ENCODE data around the gene FUZ. TPM values are rescaled to one million over a fixed set of nuclear protein-coding genes. Genes with fewer than 3 reads are reported as not detected.

Gene FUZ
- polyA plus RNA-seq, 1 donor from 2014 or later = 35.4 TPM

- Histone ChIP-seq H3K4me2 (ENCODE audit: low read length) (no peak overlapping the region), H3F3A (ENCODE audit: insufficient read depth, low read length, poor library complexity, severe bottlenecking) (no peaks in the 10 kb centered on the region), H3K4me3 (ENCODE audit: low read length) (no peak overlapping the region), H3K27me3 (ENCODE audit: insufficient read depth, low read depth, low read length) (no peaks in the 10 kb centered on the region), H3K9me3 (ENCODE audit: low read length) (no peaks in the 10 kb centered on the region), H2AFZ (ENCODE audit: low read depth, low read length) (no peak overlapping the region), H3K9ac (ENCODE audit: low read length) (no peak overlapping the region), H3K79me2 (replicated peaks; ENCODE audit: insufficient read depth, low read length) (peaks cover 24% of the 10 kb centered on the region), H3K27ac (ENCODE audit: low read length) (no peak overlapping the region), H3K9me2 (ENCODE audit: insufficient read depth, low read length) (no peaks in the 10 kb centered on the region), H4K20me1 (ENCODE audit: insufficient read depth) (peaks cover 18% of the 10 kb centered on the region), H3K36me3 (ENCODE audit: insufficient read depth, low read length) (peaks cover 4% of the 10 kb centered on the region)
- no peak for TF ChIP-seq RAD21 (conservative IDR thresholded peaks at IDR 0.05)
- TF ChIP-seq MXI1 (conservative IDR thresholded peaks at IDR 0.05; ENCODE audit: poor library complexity, severe bottlenecking) = no peak
- TF ChIP-seq POLR2AphosphoS5 (IDR thresholded peaks at IDR 0.05) = no peak
- TF ChIP-seq SMC3 (conservative IDR thresholded peaks at IDR 0.05; ENCODE audit: poor library complexity) = no peak
- TF ChIP-seq TAF1 (IDR thresholded peaks at IDR 0.05; ENCODE audit: low read depth) = no peak
- TF ChIP-seq EZH2 (IDR thresholded peaks at IDR 0.05; ENCODE audit: borderline replicate concordance, insufficient read depth, low read length, poor library complexity, severe bottlenecking) = no peak
- TF ChIP-seq, protein P1, sequence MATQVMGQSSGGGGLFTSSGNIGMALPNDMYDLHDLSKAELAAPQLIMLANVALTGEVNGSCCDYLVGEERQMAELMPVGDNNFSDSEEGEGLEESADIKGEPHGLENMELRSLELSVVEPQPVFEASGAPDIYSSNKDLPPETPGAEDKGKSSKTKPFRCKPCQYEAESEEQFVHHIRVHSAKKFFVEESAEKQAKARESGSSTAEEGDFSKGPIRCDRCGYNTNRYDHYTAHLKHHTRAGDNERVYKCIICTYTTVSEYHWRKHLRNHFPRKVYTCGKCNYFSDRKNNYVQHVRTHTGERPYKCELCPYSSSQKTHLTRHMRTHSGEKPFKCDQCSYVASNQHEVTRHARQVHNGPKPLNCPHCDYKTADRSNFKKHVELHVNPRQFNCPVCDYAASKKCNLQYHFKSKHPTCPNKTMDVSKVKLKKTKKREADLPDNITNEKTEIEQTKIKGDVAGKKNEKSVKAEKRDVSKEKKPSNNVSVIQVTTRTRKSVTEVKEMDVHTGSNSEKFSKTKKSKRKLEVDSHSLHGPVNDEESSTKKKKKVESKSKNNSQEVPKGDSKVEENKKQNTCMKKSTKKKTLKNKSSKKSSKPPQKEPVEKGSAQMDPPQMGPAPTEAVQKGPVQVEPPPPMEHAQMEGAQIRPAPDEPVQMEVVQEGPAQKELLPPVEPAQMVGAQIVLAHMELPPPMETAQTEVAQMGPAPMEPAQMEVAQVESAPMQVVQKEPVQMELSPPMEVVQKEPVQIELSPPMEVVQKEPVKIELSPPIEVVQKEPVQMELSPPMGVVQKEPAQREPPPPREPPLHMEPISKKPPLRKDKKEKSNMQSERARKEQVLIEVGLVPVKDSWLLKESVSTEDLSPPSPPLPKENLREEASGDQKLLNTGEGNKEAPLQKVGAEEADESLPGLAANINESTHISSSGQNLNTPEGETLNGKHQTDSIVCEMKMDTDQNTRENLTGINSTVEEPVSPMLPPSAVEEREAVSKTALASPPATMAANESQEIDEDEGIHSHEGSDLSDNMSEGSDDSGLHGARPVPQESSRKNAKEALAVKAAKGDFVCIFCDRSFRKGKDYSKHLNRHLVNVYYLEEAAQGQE (IDR thresholded peaks at IDR 0.05; ENCODE audit: borderline replicate concordance) = no peak
- TF ChIP-seq EP300 (conservative IDR thresholded peaks at IDR 0.05; ENCODE audit: poor library complexity, severe bottlenecking) = no peak
- TF ChIP-seq, protein P2, sequence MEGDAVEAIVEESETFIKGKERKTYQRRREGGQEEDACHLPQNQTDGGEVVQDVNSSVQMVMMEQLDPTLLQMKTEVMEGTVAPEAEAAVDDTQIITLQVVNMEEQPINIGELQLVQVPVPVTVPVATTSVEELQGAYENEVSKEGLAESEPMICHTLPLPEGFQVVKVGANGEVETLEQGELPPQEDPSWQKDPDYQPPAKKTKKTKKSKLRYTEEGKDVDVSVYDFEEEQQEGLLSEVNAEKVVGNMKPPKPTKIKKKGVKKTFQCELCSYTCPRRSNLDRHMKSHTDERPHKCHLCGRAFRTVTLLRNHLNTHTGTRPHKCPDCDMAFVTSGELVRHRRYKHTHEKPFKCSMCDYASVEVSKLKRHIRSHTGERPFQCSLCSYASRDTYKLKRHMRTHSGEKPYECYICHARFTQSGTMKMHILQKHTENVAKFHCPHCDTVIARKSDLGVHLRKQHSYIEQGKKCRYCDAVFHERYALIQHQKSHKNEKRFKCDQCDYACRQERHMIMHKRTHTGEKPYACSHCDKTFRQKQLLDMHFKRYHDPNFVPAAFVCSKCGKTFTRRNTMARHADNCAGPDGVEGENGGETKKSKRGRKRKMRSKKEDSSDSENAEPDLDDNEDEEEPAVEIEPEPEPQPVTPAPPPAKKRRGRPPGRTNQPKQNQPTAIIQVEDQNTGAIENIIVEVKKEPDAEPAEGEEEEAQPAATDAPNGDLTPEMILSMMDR (IDR thresholded peaks at IDR 0.05; ENCODE audit: poor library complexity, severe bottlenecking) = no peak
These were observed 35.8 kb upstream of the FUZ start for GRCh38 chr19:49848938-49849337.

- no peak overlapping the region for H2AFZ ChIP-seq (ENCODE audit: low read depth, low read length)
- no peak overlapping the region for H3K27ac ChIP-seq (ENCODE audit: low read length)
- TF ChIP-seq, protein P2 (IDR thresholded peaks at IDR 0.05; ENCODE audit: poor library complexity, severe bottlenecking) = no peak
- no peak for TF ChIP-seq POLR2AphosphoS5 (IDR thresholded peaks at IDR 0.05)
- TF ChIP-seq RAD21 (conservative IDR thresholded peaks at IDR 0.05) = no peak
- TF ChIP-seq, protein P1 (IDR thresholded peaks at IDR 0.05; ENCODE audit: borderline replicate concordance) = no peak
- no peak for TF ChIP-seq TAF1 (IDR thresholded peaks at IDR 0.05; ENCODE audit: low read depth)
- TF ChIP-seq MXI1 (conservative IDR thresholded peaks at IDR 0.05; ENCODE audit: poor library complexity, severe bottlenecking) = no peak
- no peak for TF ChIP-seq SMC3 (conservative IDR thresholded peaks at IDR 0.05; ENCODE audit: poor library complexity)
- TF ChIP-seq EZH2 (IDR thresholded peaks at IDR 0.05; ENCODE audit: borderline replicate concordance, insufficient read depth, low read length, poor library complexity, severe bottlenecking) = no peak
- no peak for TF ChIP-seq EP300 (conservative IDR thresholded peaks at IDR 0.05; ENCODE audit: poor library complexity, severe bottlenecking)
- H3F3A ChIP-seq (ENCODE audit: insufficient read depth, low read length, poor library complexity, severe bottlenecking) = no peaks in the 10 kb centered on the region
- H4K20me1 ChIP-seq (ENCODE audit: insufficient read depth) = peaks cover 10% of the 10 kb centered on the region
- peaks cover 14% of the 10 kb centered on the region for H3K79me2 ChIP-seq (replicated peaks; ENCODE audit: insufficient read depth, low read length)
- no peaks in the 10 kb centered on the region for H3K9me2 ChIP-seq (ENCODE audit: insufficient read depth, low read length)
- H3K4me3 ChIP-seq (ENCODE audit: low read length) = no peak overlapping the region
- H3K9me3 ChIP-seq (ENCODE audit: low read length) = no peaks in the 10 kb centered on the region
- H3K36me3 ChIP-seq (ENCODE audit: insufficient read depth, low read length) = peaks cover 4% of the 10 kb centered on the region
- no peak overlapping the region for H3K4me2 ChIP-seq (ENCODE audit: low read length)
- no peak overlapping the region for H3K9ac ChIP-seq (ENCODE audit: low read length)
- H3K27me3 ChIP-seq (ENCODE audit: insufficient read depth, low read depth, low read length) = no peaks in the 10 kb centered on the region
These were observed 34.9 kb upstream of the FUZ start for GRCh38 chr19:49847731-49848696.

All from neural cell (in vitro differentiated cells).